22Rv1 (cell line): ENCODE measurements around the gene POMZP3.
"Not testable (repeated sequence)": the region's sequence is repeated elsewhere in the genome, so short reads cannot be mapped to it uniquely, and the experiment has no call there.

Experiments
- CTCF ChIP-seq: fragments of 450-650 bp; IDR thresholded peaks from 2 replicates; pipeline ENCODE4 v1.5.1; 2017; ENCODE audit warnings: mild to moderate bottlenecking
- ZFX ChIP-seq: fragments of 450-650 bp; IDR thresholded peaks from 2 replicates; pipeline ENCODE4 v1.6.1; 2017; ENCODE audit warnings: antibody characterized with exemption, borderline replicate concordance

- not testable (repeated sequence) for TF ChIP-seq CTCF, ZFX
Observed at GRCh38 chr7:76560157-76560556, 66.9 kb downstream of the POMZP3 start.
